Activated T-cell treated with anti-CD3 and anti-CD28 coated beads, Interleukin-2, amount 50 U/mL, for 72 hours (primary cell): ENCODE measurements around the gene STPG4. TPM values are rescaled to one million over a fixed set of nuclear protein-coding genes. Genes with fewer than 3 reads are reported as not detected.
"Not testable (repeated sequence)": the region's sequence is repeated elsewhere in the genome, so short reads cannot be mapped to it uniquely, and the experiment has no call there.

ENCODE experiments used
- ATAC-seq, 2 donors: fragments of 150-1000 bp; cut with Tn5 transposase; replicated peaks in 1 of 2; 2 replicates each; pipeline ENCODE4 v1.10.0; 2021; ENCODE audit warnings: moderate library complexity in 2 of 2, mild to moderate bottlenecking in 1 of 2
- DNase-seq, 2 donors: peaks; one replicate each; pipeline ENCODE4 v3.0.0; 2021 to 2022; ENCODE audit warnings: mixed read lengths in 1 of 2
- H3K27ac Mint-ChIP-seq: one replicate; pipeline ENCODE4 v1.8.0; 2022; ENCODE audit warnings: mild to moderate bottlenecking, moderate library complexity, mixed read lengths
- H3K27me3 Mint-ChIP-seq: one replicate; pipeline ENCODE4 v1.8.0; 2022; ENCODE audit warnings: low read depth, mixed read lengths
- H3K36me3 Mint-ChIP-seq, 2 donors: one replicate each; pipeline ENCODE4 v1.8.0; 2022; ENCODE audit warnings: mixed read lengths in 2 of 2, mild to moderate bottlenecking in 1 of 2; ENCODE audit not compliant: insufficient read depth in 2 of 2
- H3K4me1 Mint-ChIP-seq: one replicate; pipeline ENCODE4 v1.8.0; 2022; ENCODE audit warnings: low read depth, mixed read lengths
- H3K4me3 Mint-ChIP-seq, 2 donors: one replicate each; pipeline ENCODE4 v1.8.0; 2022; ENCODE audit warnings: mild to moderate bottlenecking in 2 of 2, mixed read lengths in 2 of 2, moderate library complexity in 2 of 2
- H3K9me3 Mint-ChIP-seq, 2 donors: one replicate each; pipeline ENCODE4 v1.8.0; 2022; ENCODE audit warnings: mixed read lengths in 2 of 2
- total RNA-seq, 2 donors: library from RNA; stranded (reverse); gene quantifications; one replicate each; pipeline ENCODE4 v1.2.3, GENCODE V29; 2022

Gene STPG4
- total RNA-seq, 2 donors from 2014 or later: not detected

GRCh38 chr2:47134386-47135090 lies 20.6 kb downstream of the STPG4 start:
- Mint-ChIP-seq H3K9me3 (peaks cover 13 to 15% of the 10 kb centered on the region in 2 donors), H3K27ac (no peak overlapping the region), H3K4me1 (no peaks in the 10 kb centered on the region), H3K36me3 (peaks cover 7 to 18% of the 10 kb centered on the region in 2 donors), H3K4me3 (no peak overlapping the region), H3K27me3 (no peaks in the 10 kb centered on the region)
- no peak for ATAC-seq
- no peak for DNase-seq

- no peaks in the 10 kb centered on the region for H3K4me1 Mint-ChIP-seq
- no peak for DNase-seq
- no peak overlapping the region for H3K27ac Mint-ChIP-seq
- no peak for ATAC-seq
- H3K27me3 Mint-ChIP-seq: no peaks in the 10 kb centered on the region
- H3K9me3 Mint-ChIP-seq: peaks cover 10% of the 10 kb centered on the region in 2 donors
- H3K4me3 Mint-ChIP-seq: no peak overlapping the region
- peaks cover 2 to 13% of the 10 kb centered on the region in 2 donors for H3K36me3 Mint-ChIP-seq
Measured at GRCh38 chr2:47133046-47133445, 22.1 kb downstream of the STPG4 start.

DNA sequence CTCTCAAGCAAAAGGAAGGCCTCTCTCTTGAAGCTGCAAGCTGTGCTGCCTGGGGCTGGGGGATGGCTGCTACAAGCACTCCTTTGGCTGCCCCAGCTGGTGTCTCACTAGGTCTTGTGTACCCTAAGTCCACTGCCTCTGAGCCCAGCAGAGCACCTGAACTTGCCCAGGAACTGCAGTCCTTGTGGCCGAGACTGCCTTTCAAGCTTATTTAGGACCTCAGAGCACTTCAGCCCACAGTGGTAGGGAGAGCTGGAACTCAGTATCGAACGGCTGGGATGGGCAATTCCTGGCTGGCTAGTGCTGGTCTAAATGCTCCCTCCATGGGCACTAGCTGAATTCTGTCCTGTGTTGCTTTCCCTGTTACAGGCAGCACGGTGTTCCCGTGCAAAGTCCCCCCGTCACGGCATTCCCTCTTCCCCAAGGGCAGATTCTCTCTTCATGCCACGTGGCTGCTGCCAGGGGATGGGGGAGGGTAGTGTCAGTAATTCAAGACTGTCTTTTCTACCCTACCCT lies 25.9 kb downstream of the STPG4 start:
- DNase-seq: no peak
- no peaks in the 10 kb centered on the region for H3K36me3 Mint-ChIP-seq
- H3K27me3 Mint-ChIP-seq: peaks cover 10% of the 10 kb centered on the region
- ATAC-seq: no peak
- no peaks in the 10 kb centered on the region for H3K4me1 Mint-ChIP-seq
- H3K27ac Mint-ChIP-seq: no peak overlapping the region
- H3K4me3 Mint-ChIP-seq: no peak overlapping the region
- H3K9me3 Mint-ChIP-seq: peaks cover under 1 to 4% of the 10 kb centered on the region in 2 donors

- Mint-ChIP-seq H3K4me1 (no peaks in the 10 kb centered on the region), H3K27me3 (peaks cover 10% of the 10 kb centered on the region), H3K27ac (no peak overlapping the region), H3K9me3 (peaks cover 0 to 3% of the 10 kb centered on the region in 2 donors), H3K36me3 (no peaks in the 10 kb centered on the region), H3K4me3 (no peak overlapping the region)
- ATAC-seq (no peak), DNase-seq (no peak)
Measured at GRCh38 chr2:47128705-47129104, 26.4 kb downstream of the STPG4 start.

GRCh38 chr2:47127862-47128543 lies 27.1 kb downstream of the STPG4 start:
- no peak overlapping the region for H3K4me3 Mint-ChIP-seq
- DNase-seq: no peak
- H3K27me3 Mint-ChIP-seq: peaks cover 10% of the 10 kb centered on the region
- H3K36me3 Mint-ChIP-seq: no peaks in the 10 kb centered on the region
- no peak overlapping the region for H3K27ac Mint-ChIP-seq
- H3K9me3 Mint-ChIP-seq: peaks cover 0 to 3% of the 10 kb centered on the region in 2 donors
- no peak for ATAC-seq
- H3K4me1 Mint-ChIP-seq: no peaks in the 10 kb centered on the region

DNA sequence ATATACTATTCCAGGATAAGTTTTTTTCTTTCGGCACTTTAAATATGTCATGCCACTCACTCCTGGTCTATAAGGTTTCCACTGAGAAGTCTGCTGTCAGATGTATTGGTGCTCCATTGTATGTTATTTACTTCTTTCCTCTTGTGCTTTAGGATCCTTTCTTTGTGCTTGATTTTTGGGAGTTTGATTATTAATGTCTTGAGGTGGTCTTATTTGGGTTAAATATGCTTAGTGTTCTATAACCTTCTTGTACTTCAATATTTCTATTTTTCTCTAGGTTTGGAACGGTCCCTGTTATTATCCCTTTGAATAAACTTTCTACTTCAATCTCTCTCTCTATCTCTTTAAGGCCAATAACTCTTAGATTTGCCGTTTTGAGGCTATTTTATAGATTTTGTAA lies 28.3 kb downstream of the STPG4 start:
- H3K27me3 Mint-ChIP-seq: peaks cover 10% of the 10 kb centered on the region
- H3K4me3 Mint-ChIP-seq: no peak overlapping the region
- no peak for DNase-seq
- peaks cover 0 to 3% of the 10 kb centered on the region in 2 donors for H3K9me3 Mint-ChIP-seq
- no peaks in the 10 kb centered on the region for H3K4me1 Mint-ChIP-seq
- no peaks in the 10 kb centered on the region for H3K36me3 Mint-ChIP-seq
- H3K27ac Mint-ChIP-seq: no peak overlapping the region
- ATAC-seq: no peak

DNA sequence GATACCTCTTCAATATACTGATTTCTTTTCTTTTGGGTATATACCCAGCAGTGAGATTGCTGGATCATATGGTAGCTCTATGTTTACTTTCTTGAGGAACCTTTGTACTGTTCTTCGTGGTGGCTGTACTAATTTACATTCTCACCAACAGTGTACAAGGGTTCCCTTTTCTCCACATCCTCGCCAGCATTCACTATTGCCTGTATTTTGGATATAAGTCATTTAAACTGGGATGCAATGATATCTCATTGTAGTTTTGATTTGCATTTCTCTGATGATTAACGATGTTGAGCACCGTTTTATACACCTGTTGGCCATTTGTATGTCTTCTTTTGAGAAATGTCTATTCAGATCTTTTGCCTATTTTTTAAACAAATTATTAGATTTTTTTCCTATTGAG lies 30.4 kb downstream of the STPG4 start:
- not testable (repeated sequence) for ATAC-seq, DNase-seq, H3K27ac Mint-ChIP-seq, H3K36me3 Mint-ChIP-seq, H3K4me3 Mint-ChIP-seq, H3K4me1 Mint-ChIP-seq, H3K9me3 Mint-ChIP-seq
- peaks cover 11% of the 10 kb centered on the region for H3K27me3 Mint-ChIP-seq

DNA sequence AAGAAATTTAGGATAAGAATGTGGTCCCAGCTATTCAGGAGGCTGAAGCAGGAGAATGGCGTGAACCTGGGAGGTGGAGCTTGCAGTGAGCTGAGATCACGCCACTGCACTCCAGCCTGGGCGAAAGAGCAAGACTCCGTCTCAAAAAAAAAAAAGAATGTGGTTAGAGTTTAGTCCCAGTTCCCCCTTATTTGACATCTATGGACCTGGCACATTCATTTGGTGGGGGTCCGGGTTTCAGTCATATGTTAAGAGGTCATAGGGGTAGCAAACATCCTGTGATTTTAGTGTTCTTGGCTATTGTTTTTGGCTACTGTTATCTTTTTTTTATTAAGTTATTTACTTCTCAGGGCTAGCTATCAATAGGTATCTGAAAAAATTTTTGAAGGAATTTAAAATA lies 34.7 kb downstream of the STPG4 start:
- H3K27ac Mint-ChIP-seq, H3K4me1 Mint-ChIP-seq, DNase-seq, H3K36me3 Mint-ChIP-seq, ATAC-seq, H3K4me3 Mint-ChIP-seq, H3K9me3 Mint-ChIP-seq: not testable (repeated sequence)
- peaks cover 11% of the 10 kb centered on the region for H3K27me3 Mint-ChIP-seq

DNA sequence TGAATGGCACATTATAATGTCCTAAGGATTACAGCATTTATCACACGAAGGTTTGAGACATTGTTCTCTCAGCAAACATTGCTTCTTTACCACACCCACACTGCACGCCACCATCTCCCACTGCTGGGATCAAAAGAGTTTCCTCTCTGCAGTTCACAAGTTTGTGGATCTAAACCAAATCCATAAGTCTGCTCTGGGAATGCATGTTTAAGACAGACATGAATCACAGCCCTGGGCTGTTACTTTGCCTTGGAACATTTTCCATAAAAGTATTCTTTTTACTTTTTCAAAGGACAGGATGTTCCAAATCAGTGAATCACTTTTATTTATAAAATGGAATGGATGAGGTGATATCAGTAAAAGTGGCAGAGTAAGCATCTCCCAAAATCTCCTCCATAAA lies 36.1 kb downstream of the STPG4 start:
- Mint-ChIP-seq H3K4me1 (no peaks in the 10 kb centered on the region), H3K27ac (no peak overlapping the region)
- ATAC-seq: no peak

GRCh38 chr2:47118581-47118980 lies 36.5 kb downstream of the STPG4 start:
- no peak for ATAC-seq
- Mint-ChIP-seq H3K4me1 (no peaks in the 10 kb centered on the region), H3K9me3 (no peaks in the 10 kb centered on the region), H3K4me3 (no peak overlapping the region), H3K27me3 (peaks cover 11% of the 10 kb centered on the region), H3K36me3 (no peaks in the 10 kb centered on the region), H3K27ac (no peak overlapping the region)
- DNase-seq: no peak

More for the DNA sequence above, 36.1 kb downstream of the STPG4 start:
- H3K36me3 Mint-ChIP-seq: no peaks in the 10 kb centered on the region
- peaks cover 11% of the 10 kb centered on the region for H3K27me3 Mint-ChIP-seq
- H3K4me3 Mint-ChIP-seq: no peak overlapping the region
- no peak for DNase-seq
- H3K9me3 Mint-ChIP-seq: no peaks in the 10 kb centered on the region

DNA sequence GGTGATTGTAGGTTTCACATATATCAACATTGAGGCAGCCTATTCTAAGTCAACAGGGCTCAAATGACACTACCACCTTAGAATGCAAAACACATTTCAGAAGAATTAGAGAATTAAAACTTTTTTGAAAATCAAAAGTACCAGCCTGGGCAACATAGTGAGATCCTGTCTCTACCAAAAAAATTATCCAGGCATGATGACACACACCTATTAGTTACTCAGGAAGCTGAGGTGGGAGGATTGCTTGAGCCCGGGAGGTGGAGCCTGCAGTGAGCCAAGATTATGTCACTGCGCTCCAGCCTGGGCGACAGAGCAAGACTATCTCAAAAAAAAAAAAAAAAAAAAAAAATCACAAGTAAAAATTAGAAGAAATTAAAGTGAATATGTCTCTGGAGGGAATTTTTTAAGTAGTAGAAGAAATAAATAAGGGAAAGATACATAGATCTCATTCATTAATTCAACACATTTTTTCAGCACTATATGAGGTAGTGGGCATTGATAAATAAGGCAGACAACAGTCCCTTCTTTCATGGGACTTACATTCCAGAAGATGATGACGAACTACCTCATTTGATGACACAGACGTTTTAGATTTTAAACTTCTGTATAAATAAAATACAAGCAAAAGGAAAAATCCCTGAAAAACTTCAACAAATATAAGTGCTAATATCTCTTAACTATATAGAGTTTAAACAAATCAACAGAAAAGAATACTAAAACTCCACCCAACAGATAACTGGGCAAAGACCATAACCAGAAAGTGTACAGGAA lies 42.3 kb downstream of the STPG4 start:
- Mint-ChIP-seq H3K9me3 (no peaks in the 10 kb centered on the region), H3K36me3 (no peaks in the 10 kb centered on the region), H3K4me1 (no peaks in the 10 kb centered on the region), H3K27me3 (no peaks in the 10 kb centered on the region), H3K4me3 (no peak overlapping the region), H3K27ac (no peak overlapping the region)
- ATAC-seq (no peak), DNase-seq (no peak)

GRCh38 chr2:47109680-47110079 lies 45.4 kb downstream of the STPG4 start:
- no peaks in the 10 kb centered on the region for H3K36me3 Mint-ChIP-seq
- no peaks in the 10 kb centered on the region for H3K9me3 Mint-ChIP-seq
- H3K4me1 Mint-ChIP-seq: no peaks in the 10 kb centered on the region
- ATAC-seq: no peak
- no peak overlapping the region for H3K4me3 Mint-ChIP-seq
- H3K27ac Mint-ChIP-seq: no peak overlapping the region
- H3K27me3 Mint-ChIP-seq: no peaks in the 10 kb centered on the region
- no peak for DNase-seq

DNA sequence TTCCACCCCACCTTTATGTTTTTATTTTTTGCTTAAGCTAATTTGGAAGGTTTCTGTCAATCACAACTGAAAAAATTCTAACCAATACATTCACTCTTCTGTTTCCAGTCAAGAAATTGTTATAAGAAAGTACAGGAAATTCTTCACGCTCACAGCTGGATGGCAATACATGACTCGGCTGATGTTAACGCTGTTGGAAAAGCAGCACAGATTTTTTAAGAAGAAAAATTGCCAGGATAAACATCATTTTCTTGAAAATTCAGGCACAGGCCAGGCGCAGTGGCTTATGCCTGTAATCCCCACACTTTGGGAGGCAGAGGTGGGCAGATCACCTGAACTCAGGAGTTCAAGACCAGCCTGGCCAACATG lies 46.1 kb downstream of the STPG4 start:
- Mint-ChIP-seq H3K9me3 (no peaks in the 10 kb centered on the region), H3K36me3 (no peaks in the 10 kb centered on the region), H3K4me1 (no peaks in the 10 kb centered on the region), H3K27ac (no peak overlapping the region), H3K4me3 (no peak overlapping the region), H3K27me3 (no peaks in the 10 kb centered on the region)
- no peak for DNase-seq
- ATAC-seq: no peak
